ENCODE results near the gene ABLIM2. TPM values are rescaled to one million over a fixed set of nuclear protein-coding genes. Genes with fewer than 3 reads are reported as not detected.
A peak's percentile ranks its signal among the peaks of the same experiment; 100 is the strongest.

Gene ABLIM2
- total RNA-seq, 1 experiment from 2014 or later: 1.0 TPM

- no peaks in the 10 kb centered on the region for H3K23me2 ChIP-seq (ENCODE audit: insufficient read length, low read depth, low read length, poor library complexity, severe bottlenecking)
- no peak overlapping the region for H4K5ac ChIP-seq (ENCODE audit: insufficient read length, low read depth, low read length)
- peak overlapping the region in 1 of 3 experiments; percentile 57; a peak in 2 of 7 replicates for H3K27ac Mint-ChIP-seq
- H4K8ac ChIP-seq (replicated peaks; ENCODE audit: insufficient read length, low read depth, low read length): no peak overlapping the region
- H4K20me1 ChIP-seq (ENCODE audit: control insufficient read depth, insufficient read depth, insufficient read length): no peaks in the 10 kb centered on the region
- no peak overlapping the region for H2BK15ac ChIP-seq (ENCODE audit: low read depth, low read length)
- no peak overlapping the region for H2BK20ac ChIP-seq (ENCODE audit: low read depth, low read length, poor library complexity, severe bottlenecking)
- no peak overlapping the region for H3K27ac ChIP-seq (ENCODE audit: insufficient read length, low read depth, low read length)
- no peaks in the 10 kb centered on the region for H3K9me3 ChIP-seq (ENCODE audit: control insufficient read depth, low read depth, low read length)
- H3K4me1 ChIP-seq (ENCODE audit: insufficient read depth, low read length): no peaks in the 10 kb centered on the region
- no peak overlapping the region for H3T11ph ChIP-seq (ENCODE audit: low read length)
- no peak overlapping the region for H2AFZ ChIP-seq (ENCODE audit: low read length)
- H2BK12ac ChIP-seq (ENCODE audit: insufficient read length, low read depth, low read length): no peak overlapping the region
- H3K4me2 ChIP-seq (ENCODE audit: insufficient read depth, insufficient read length, low read length): no peak overlapping the region
- H3K27me3 ChIP-seq (ENCODE audit: insufficient read depth, low read length): no peaks in the 10 kb centered on the region
- H3K4me1 Mint-ChIP-seq: peaks cover 8 to 20% of the 10 kb centered on the region in 2 experiments
- no peak overlapping the region for H3K18ac ChIP-seq (ENCODE audit: insufficient read length, low read depth, low read length)
- H3K23ac ChIP-seq (ENCODE audit: insufficient read length, low read depth, low read length): no peak overlapping the region
- no peak overlapping the region for H4K91ac ChIP-seq (ENCODE audit: insufficient read length, low read depth, low read length)
- no peak overlapping the region for H2AK5ac ChIP-seq (ENCODE audit: insufficient read length, low read length)
- no peaks in the 10 kb centered on the region for H3K27me3 Mint-ChIP-seq (ENCODE audit: low read depth)
- H3K9ac ChIP-seq (ENCODE audit: extremely low read depth, insufficient read length, low read length): no peak overlapping the region
- WGBS (ENCODE audit: extremely low coverage, insufficient read length, low lambda C conversion rate): no CpG with 5 or more reads among the region's 17 CpGs
- H2BK120ac ChIP-seq (ENCODE audit: low read depth, low read length, poor library complexity, severe bottlenecking): no peak overlapping the region
- H3K14ac ChIP-seq (ENCODE audit: insufficient read depth, low read length): no peak overlapping the region
- no peak overlapping the region for H2BK5ac ChIP-seq (ENCODE audit: insufficient read length, low read length)
- no peaks in the 10 kb centered on the region for H3K36me3 Mint-ChIP-seq (ENCODE audit: insufficient read depth in 1 of 3, low read depth in 3 of 3)
- no peaks in the 10 kb centered on the region for H3K79me1 ChIP-seq (ENCODE audit: insufficient read depth, low read depth, low read length, poor library complexity, severe bottlenecking)
- H3K9me3 Mint-ChIP-seq: no peaks in the 10 kb centered on the region
- H3K79me2 ChIP-seq (ENCODE audit: insufficient read depth, low read length): no peaks in the 10 kb centered on the region
- H3K4ac ChIP-seq (ENCODE audit: low read depth, low read length): no peak overlapping the region
- no peak for DNase-seq
- H3K4me3 Mint-ChIP-seq: no peak overlapping the region
- no peak overlapping the region for H3K56ac ChIP-seq (ENCODE audit: insufficient read length, low read depth, low read length)
- no peak for TF ChIP-seq CTCF (conservative IDR thresholded peaks at IDR 0.05)
Observed at GRCh38 chr4:8073206-8073863, 85.3 kb downstream of the ABLIM2 start.
